Prostate gland (tissue), 2 donors: ENCODE measurements around the gene APOBEC2.

Experiments
- POLR2A ChIP-seq: fragments of 450-650 bp; IDR thresholded peaks from one replicate; pipeline ENCODE4 v1.6.1; 2016; ENCODE audit warnings: antibody characterized with exemption, mild to moderate bottlenecking
- POLR2AphosphoS5 ChIP-seq: sonication (generic); formaldehyde crosslinking; IDR thresholded peaks from one replicate; pipeline ENCODE4 v1.6.1; 2017; ENCODE audit warnings: antibody characterized with exemption
- TF ChIP-seq, protein P1 (sequence below), 4 experiments: fragments of 200-600 bp in 2 of 4; fragments of 450-650 bp in 2 of 4; sonication (generic) in 2 of 4; IDR thresholded peaks; 1 replicate in 3 of 4; 2 replicates in 1 of 4; pipeline ENCODE4 v1.5.1; 2016 to 2019; ENCODE audit warnings: antibody characterized with exemption in 4 of 4, mild to moderate bottlenecking in 2 of 4, moderate library complexity in 2 of 4

GRCh38 chr6:41055149-41055548 is 2.1 kb downstream of the APOBEC2 start:
- TF ChIP-seq POLR2A (no peak), POLR2AphosphoS5 (no peak)
- TF ChIP-seq, protein P1, sequence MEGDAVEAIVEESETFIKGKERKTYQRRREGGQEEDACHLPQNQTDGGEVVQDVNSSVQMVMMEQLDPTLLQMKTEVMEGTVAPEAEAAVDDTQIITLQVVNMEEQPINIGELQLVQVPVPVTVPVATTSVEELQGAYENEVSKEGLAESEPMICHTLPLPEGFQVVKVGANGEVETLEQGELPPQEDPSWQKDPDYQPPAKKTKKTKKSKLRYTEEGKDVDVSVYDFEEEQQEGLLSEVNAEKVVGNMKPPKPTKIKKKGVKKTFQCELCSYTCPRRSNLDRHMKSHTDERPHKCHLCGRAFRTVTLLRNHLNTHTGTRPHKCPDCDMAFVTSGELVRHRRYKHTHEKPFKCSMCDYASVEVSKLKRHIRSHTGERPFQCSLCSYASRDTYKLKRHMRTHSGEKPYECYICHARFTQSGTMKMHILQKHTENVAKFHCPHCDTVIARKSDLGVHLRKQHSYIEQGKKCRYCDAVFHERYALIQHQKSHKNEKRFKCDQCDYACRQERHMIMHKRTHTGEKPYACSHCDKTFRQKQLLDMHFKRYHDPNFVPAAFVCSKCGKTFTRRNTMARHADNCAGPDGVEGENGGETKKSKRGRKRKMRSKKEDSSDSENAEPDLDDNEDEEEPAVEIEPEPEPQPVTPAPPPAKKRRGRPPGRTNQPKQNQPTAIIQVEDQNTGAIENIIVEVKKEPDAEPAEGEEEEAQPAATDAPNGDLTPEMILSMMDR (IDR thresholded peaks at IDR 0.05) = no peak
